ENCODE measurements around the gene CNNM3. TPM values are rescaled to one million over a fixed set of nuclear protein-coding genes. Genes with fewer than 3 reads are reported as not detected.

CNNM3 gene
- total RNA-seq, 4 donors from 2014 or later, result 15.4 to 30.0 (median 18.8) TPM

DNA sequence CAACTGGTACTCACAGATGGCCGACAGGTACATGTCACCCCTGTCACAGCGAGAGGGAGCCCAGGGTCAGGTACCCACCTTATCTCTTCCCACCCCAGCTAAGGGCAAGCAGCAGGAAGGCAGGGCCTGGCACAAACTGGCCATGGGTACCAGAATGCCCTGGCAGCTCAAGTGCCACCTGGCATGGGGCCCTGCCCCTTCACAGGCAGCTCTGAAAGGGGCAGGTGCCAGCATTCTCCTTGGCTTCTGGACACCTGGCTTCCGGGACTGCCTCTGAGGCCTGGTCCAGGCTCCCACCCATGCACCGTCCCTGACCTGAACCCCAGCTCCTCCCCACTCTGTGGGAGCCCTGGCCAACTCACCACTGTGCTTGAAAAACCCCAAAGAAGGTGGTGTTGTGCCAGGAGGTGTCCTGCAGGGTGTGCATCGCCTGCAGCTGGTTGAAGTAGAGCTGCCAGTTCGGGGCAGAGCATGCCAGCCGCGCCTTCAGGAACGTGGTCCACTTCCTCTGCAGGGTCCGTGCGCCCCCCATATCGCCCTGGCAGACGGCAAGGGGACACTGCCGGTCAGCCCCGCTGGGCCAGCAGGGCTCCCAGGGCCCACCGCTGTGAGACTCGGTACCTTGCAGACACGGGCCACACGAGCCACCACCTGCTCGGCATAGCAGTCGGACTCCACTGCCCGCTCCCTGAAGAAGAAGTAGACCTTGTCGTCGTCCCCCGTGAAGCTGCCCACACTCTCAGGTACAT is 48.4 kb downstream of the CNNM3 start:
- no peak for TF ChIP-seq POLR2A (IDR thresholded peaks at IDR 0.05)
- TF ChIP-seq, protein P1, sequence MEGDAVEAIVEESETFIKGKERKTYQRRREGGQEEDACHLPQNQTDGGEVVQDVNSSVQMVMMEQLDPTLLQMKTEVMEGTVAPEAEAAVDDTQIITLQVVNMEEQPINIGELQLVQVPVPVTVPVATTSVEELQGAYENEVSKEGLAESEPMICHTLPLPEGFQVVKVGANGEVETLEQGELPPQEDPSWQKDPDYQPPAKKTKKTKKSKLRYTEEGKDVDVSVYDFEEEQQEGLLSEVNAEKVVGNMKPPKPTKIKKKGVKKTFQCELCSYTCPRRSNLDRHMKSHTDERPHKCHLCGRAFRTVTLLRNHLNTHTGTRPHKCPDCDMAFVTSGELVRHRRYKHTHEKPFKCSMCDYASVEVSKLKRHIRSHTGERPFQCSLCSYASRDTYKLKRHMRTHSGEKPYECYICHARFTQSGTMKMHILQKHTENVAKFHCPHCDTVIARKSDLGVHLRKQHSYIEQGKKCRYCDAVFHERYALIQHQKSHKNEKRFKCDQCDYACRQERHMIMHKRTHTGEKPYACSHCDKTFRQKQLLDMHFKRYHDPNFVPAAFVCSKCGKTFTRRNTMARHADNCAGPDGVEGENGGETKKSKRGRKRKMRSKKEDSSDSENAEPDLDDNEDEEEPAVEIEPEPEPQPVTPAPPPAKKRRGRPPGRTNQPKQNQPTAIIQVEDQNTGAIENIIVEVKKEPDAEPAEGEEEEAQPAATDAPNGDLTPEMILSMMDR (IDR thresholded peaks at IDR 0.05), result no peak
- DNase-seq (ENCODE audit: low spot score in 2 of 2), result no peak
- H3K4me3 ChIP-seq (ENCODE audit: low read depth, poor library complexity, severe bottlenecking), result no peak overlapping the region
- intact Hi-C loops (cut with DNase I; ENCODE audit: low total_unique reads), result no loop called here
- 80 to 82% methylated on average over 23 to 25 of the region's 25 CpGs for WGBS, 2 donors

DNA sequence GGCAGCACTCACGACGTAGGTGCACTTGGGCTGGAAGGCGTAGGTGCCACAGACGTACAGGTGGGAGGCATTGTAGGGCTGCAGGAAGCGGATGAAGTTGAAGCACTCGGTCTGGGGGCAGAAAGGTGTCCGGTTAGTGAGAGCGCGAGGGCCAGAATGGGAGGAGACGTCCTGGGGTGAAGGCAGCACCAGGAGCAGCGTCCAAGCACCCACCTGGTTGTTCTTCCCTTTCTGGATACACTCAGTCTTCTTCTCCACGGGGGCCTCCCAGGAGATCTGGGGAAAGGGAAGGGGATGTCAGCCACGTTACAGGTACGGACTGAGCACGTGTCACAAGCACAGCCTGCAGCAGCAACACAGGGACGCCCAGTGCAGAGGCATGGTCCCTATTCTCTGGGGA is 49.6 kb downstream of the CNNM3 start:
- intact Hi-C loops (cut with DNase I; ENCODE audit: low total_unique reads), result no loop called here
- no peak for DNase-seq (ENCODE audit: low spot score in 2 of 2)
- no peak overlapping the region for H3K4me3 ChIP-seq (ENCODE audit: low read depth, poor library complexity, severe bottlenecking)
- WGBS, 2 donors, result 81 to 85% methylated on average over 16 of the region's 16 CpGs
- no peak for TF ChIP-seq POLR2A (IDR thresholded peaks at IDR 0.05)
- TF ChIP-seq, protein P1 (IDR thresholded peaks at IDR 0.05), result no peak

DNA sequence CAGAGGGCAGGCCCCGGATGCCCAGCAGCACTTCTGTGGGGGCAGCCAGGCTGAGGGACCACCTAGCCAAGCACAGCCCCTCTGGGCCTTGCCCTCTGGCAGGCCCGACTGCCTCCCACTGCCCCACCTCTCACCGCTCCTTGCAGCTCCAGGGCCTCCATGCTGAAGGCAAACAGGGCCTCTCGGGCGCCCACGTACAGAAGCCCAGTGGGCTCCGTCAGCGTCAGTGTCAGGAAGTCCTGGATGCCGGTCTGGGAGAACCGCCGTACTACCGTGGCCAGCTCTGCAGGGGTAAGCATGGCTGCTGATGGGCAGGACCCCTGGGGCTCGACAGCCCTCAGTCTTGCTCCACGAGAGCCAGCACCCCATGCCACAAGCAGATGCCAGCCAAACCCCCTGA is 50.1 kb downstream of the CNNM3 start:
- no peak for TF ChIP-seq POLR2A (IDR thresholded peaks at IDR 0.05)
- TF ChIP-seq, protein P1 (IDR thresholded peaks at IDR 0.05), result no peak
- no peak for DNase-seq (ENCODE audit: low spot score in 2 of 2)
- WGBS, 2 donors, result 59 to 78% methylated on average over 9 to 13 of the region's 14 CpGs
- no peak overlapping the region for H3K4me3 ChIP-seq (ENCODE audit: low read depth, poor library complexity, severe bottlenecking)
- intact Hi-C loops (cut with DNase I; ENCODE audit: low total_unique reads), result no loop called here

DNA sequence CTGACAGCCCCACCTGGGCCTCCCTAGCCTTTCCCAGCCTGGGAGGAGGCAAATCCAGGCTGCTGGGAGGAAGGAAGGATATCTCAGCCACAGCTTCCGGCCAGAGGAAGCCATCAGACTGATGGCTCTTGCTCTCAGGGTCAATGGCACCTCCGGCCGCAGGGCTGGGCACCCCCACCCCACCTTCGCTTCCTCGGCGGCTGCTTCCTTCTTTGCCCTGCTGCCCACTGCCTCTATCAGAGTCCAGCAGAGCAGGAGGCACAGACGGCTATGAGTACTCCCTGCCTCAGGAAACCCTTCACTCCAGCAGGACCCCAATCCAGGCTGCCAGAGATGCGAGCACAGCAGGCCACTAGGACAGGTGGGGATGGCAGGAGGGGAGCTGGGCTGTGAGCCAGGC is 50.5 kb downstream of the CNNM3 start:
- intact Hi-C loops (cut with DNase I; ENCODE audit: low total_unique reads), result no loop called here
- no peak for TF ChIP-seq POLR2A (IDR thresholded peaks at IDR 0.05)
- TF ChIP-seq, protein P1 (IDR thresholded peaks at IDR 0.05), result no peak

DNA sequence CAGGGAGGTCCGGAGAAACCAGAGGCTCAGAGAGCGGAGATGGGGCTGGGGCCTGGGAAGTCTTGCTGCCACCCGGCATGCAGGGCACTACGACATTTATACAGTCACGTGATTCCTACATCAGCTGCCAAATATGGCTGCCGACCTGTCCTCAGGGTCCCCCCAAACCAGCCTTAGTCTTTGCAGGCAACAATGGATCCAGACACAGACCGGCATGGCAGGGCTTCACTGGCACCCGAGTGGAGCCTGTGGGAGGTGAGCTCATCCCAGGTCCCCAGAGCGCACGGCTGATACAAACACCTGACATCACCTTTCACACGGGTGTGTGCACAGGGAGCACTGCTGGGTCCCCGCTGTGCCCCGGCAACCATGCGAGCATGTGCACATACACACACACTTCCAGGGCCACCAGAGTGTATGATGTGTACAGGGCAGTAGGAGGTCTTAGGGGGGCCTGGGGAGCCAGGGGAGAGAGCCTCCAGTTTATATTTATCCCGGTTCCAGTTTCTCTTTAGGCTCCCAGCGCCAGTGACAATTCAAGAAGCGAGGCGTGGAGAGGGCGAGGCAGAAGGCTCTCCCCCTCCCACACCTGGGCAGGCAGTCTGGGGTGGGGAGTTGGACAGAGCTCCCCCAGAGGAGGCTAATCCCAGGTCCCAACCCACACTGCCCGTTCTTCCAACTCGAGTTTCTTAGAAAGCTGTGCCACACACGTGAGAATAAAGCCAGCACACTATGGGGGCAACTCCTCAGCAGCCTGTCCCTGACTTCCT is 51.1 kb downstream of the CNNM3 start:
- TF ChIP-seq, protein P1 (IDR thresholded peaks at IDR 0.05), result no peak
- TF ChIP-seq POLR2A (IDR thresholded peaks at IDR 0.05), result no peak
- no peak overlapping the region for H3K4me3 ChIP-seq (ENCODE audit: low read depth, poor library complexity, severe bottlenecking)
- 41 to 50% methylated on average over 22 of the region's 22 CpGs for WGBS, 2 donors
- intact Hi-C loops (cut with DNase I; ENCODE audit: low total_unique reads), result no loop called here
- no peak for DNase-seq (ENCODE audit: low spot score in 2 of 2)

More for the DNA sequence above, 50.5 kb downstream of the CNNM3 start:
- no peak overlapping the region for H3K4me3 ChIP-seq (ENCODE audit: low read depth, poor library complexity, severe bottlenecking)
- no peak for DNase-seq (ENCODE audit: low spot score in 2 of 2)
- 62 to 74% methylated on average over 3 to 8 of the region's 8 CpGs for WGBS, 2 donors

Data from lower leg skin (tissue), 4 donors.